ENCODE results near the gene METTL16.
"Not testable (repeated sequence)": the region's sequence is repeated elsewhere in the genome, so short reads cannot be mapped to it uniquely, and the experiment has no call there.

Gene METTL16

DNA sequence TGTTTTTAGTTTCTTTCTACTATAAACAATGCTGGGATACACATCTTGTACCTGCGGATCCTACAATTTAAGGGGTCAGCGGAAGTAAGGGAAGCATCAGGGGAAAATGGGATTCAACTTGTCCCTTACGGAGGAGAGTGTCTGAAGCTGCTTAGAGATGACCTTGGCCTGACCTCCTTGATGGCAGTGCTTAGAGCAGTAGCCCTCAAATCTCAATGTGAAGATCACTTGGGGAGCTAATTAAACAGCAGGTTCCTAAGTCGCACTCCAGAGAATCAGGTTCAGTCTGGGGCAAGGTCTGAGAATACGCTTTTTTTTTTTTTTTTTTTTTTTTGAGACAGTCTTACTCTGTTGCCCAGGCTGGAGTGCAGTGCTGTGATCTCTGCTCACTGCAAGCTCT, 9.6 kb upstream of the METTL16 start:
- TF ChIP-seq POLR2A (IDR thresholded peaks at IDR 0.05; ENCODE audit: low read depth, low read length) = no peak
- no peak for TF ChIP-seq TAF1 (IDR thresholded peaks at IDR 0.05; ENCODE audit: borderline replicate concordance, low read depth, low read length)
- no peak for TF ChIP-seq POLR2AphosphoS5 (IDR thresholded peaks at IDR 0.05; ENCODE audit: low read depth, low read length)
- no peak for FAIRE-seq
- no peak for DNase-seq (ENCODE audit: insufficient read length)

DNA sequence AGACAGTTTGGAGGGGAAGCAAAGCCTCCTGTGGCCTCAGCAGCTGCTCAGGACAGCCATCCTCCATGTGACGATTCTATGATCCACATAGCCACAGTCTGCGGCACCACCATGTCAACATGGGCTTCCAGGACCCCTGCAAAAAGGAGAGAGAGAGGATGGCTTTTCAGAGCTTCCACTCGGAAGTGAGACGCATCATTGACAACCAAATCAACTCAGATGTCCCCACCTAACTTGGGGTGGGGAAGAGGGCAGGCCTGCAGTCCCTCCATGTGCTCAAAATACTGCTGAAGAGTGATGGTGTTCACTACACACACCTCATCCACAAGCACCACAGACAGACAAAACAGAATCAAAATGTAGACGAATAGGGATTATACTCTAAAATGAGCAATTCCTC, 5.9 kb upstream of the METTL16 start:
- TF ChIP-seq POLR2A (IDR thresholded peaks at IDR 0.05; ENCODE audit: low read depth, low read length) = no peak
- TF ChIP-seq POLR2AphosphoS5 (IDR thresholded peaks at IDR 0.05; ENCODE audit: low read depth, low read length) = no peak
- TF ChIP-seq TAF1 (IDR thresholded peaks at IDR 0.05; ENCODE audit: borderline replicate concordance, low read depth, low read length) = no peak
- DNase-seq (ENCODE audit: insufficient read length) (no peak), FAIRE-seq (no peak)

DNA sequence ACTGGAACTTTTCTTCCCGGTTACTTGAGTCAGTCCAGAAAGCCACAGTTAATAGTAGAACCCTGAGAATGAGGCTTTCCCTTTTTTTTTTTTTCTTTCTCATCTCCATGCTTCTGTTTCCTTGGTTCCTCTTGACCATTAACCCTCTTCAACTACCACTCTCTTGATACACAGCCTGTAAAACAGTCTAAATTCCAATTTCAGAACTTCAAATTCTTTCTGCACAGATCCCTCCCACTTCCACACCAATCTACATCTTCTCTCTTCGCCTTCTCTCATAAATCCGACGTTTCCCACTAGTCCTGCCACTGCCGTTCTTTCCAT, 588 bp downstream of the METTL16 start:
- TF ChIP-seq POLR2AphosphoS5 (IDR thresholded peaks at IDR 0.05; ENCODE audit: low read depth, low read length) = no peak
- TF ChIP-seq POLR2A (IDR thresholded peaks at IDR 0.05; ENCODE audit: low read depth, low read length) = no peak
- TF ChIP-seq TAF1 (IDR thresholded peaks at IDR 0.05; ENCODE audit: borderline replicate concordance, low read depth, low read length) = no peak
- no peak for DNase-seq (ENCODE audit: insufficient read length)
- FAIRE-seq = peak; percentile 36

DNA sequence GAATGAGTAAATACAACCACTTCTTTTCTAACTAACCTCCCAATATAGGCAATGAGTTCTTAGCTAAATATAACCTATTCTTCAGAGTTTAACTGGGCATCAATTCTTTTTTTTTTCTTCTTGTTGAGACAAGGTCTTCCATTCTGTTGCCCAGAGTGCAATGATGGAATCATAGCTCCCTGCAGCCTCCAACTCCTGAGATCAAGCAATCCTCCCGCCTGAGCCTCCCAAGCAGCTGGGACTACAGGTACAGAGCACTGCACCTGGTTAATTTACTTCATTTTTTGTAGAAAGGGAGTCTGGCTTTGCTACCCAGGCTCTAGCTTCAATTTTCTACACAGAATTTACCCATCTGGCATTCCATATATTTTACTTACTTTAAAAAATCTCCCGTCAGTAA, 1.1 kb downstream of the METTL16 start:
- DNase-seq (ENCODE audit: insufficient read length) = no peak
- no peak for TF ChIP-seq POLR2AphosphoS5 (IDR thresholded peaks at IDR 0.05; ENCODE audit: low read depth, low read length)
- no peak for TF ChIP-seq TAF1 (IDR thresholded peaks at IDR 0.05; ENCODE audit: borderline replicate concordance, low read depth, low read length)
- no peak for TF ChIP-seq POLR2A (IDR thresholded peaks at IDR 0.05; ENCODE audit: low read depth, low read length)
- FAIRE-seq = no peak

DNA sequence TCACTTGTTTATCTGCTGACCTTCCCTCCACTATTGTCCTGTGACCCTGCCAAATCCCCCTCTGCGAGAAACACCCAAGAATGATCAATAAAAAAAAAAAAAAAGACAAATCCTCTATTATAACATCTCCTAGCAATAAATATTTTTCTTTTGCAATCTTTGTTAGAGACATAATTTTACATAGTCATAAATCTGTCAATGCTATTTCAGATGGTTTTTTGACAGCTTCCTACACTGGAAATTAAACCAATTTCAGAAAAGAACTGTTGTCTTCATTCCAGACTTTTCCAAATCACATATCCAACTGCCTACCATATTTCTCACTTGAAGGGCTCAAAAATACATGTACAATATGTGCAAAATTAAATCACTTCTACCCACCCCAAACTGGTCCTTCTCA, 3.7 kb downstream of the METTL16 start:
- FAIRE-seq = no peak
- TF ChIP-seq TAF1 (IDR thresholded peaks at IDR 0.05; ENCODE audit: borderline replicate concordance, low read depth, low read length) (no peak), POLR2A (IDR thresholded peaks at IDR 0.05; ENCODE audit: low read depth, low read length) (no peak), POLR2AphosphoS5 (IDR thresholded peaks at IDR 0.05; ENCODE audit: low read depth, low read length) (no peak)
- no peak for DNase-seq (ENCODE audit: insufficient read length)

DNA sequence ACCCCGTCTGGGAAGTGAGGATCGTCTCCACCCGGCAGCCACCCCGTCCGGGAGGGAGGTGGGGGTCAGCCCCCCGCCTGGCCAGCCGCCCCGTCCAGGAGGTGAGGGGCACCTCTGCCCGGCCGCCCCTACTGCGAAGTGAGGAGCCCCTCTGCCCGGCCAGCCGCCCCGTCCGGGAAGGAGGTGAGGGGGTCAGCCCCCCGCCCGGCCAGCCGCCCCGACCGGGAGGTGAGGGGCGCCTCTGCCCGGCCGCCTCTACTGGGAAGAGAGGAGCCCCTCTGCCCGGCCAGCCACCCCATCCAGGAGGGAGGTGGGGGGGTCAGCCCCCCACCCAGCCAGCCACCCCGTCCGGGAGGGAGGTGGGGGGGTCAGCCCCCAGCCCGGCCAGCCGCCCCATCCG, 4.7 kb downstream of the METTL16 start:
- not testable (repeated sequence) for DNase-seq (ENCODE audit: insufficient read length); FAIRE-seq

DNA sequence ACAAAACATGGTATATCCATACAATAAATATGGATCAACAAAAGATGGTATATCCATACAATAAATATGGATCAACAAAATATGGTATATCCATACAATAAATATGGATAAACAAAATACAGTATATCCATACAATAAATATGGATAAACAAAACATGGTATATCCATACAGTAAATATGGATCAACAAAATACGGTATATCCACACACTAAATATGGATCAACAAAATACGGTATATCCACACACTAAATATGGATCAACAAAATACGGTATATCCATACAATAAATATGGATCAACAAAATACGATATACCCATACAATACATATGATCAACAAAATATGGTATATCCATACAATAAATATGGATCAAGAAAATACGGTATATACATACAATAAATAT, 8.1 kb downstream of the METTL16 start:
- TF ChIP-seq TAF1 (IDR thresholded peaks at IDR 0.05; ENCODE audit: borderline replicate concordance, low read depth, low read length) = no peak
- no peak for TF ChIP-seq POLR2A (IDR thresholded peaks at IDR 0.05; ENCODE audit: low read depth, low read length)
- no peak for TF ChIP-seq POLR2AphosphoS5 (IDR thresholded peaks at IDR 0.05; ENCODE audit: low read depth, low read length)
- FAIRE-seq (peak; percentile 72), DNase-seq (ENCODE audit: insufficient read length) (no peak)

DNA sequence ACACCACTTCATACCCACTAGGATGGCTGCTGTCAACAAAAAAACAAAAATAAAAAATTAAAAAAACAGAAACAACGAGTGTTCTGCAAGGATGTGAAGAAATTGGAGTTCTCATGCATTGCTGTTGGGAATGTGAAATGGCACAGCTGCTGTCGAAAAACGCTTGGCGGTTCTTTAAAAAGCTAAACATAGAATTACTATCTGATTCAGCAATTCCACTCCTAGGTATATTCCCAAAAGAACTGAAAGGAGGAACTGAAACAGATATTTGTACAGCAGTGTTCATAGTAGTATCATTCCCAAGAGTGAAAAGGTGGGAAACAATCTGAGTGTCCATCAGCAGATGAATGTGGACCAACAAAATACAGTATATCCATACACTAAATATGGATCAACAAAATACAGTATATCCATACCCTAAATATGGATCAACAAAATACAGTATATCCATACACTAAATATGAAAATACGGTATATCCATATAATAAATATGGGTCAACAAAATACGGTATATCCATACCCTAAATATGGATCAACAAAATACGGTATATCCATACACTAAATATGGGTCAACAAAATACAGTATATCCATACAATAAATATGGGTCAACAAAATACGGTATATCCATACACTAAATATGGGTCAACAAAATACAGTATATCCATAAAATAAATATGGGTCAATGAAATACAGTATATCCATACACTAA, 8.7 kb downstream of the METTL16 start:
- FAIRE-seq = no peak
- TF ChIP-seq POLR2A (IDR thresholded peaks at IDR 0.05; ENCODE audit: low read depth, low read length) (no peak), POLR2AphosphoS5 (IDR thresholded peaks at IDR 0.05; ENCODE audit: low read depth, low read length) (no peak), TAF1 (IDR thresholded peaks at IDR 0.05; ENCODE audit: borderline replicate concordance, low read depth, low read length) (no peak)
- no peak for DNase-seq (ENCODE audit: insufficient read length)

DNA sequence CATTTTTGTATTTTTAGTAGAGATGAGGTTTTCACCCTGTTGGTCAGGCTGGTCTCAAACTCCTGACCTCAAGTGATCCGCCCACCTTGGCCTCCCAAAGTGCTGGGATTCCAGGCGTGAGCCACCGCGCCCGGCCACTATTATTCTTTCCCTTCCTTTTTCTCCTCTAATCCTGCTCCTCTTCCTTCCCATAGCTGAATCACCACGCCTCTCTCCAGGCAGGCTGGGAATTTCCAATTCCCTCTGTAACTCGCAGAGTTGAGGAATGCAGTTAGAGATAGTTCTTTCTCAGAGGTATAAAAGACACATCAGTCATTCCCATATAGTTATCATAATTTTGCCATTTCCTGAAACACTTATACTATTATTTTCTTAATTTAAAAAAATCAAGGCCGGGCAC, 11.2 kb downstream of the METTL16 start:
- FAIRE-seq (no peak), DNase-seq (ENCODE audit: insufficient read length) (no peak)
- TF ChIP-seq POLR2AphosphoS5 (IDR thresholded peaks at IDR 0.05; ENCODE audit: low read depth, low read length) (no peak), POLR2A (IDR thresholded peaks at IDR 0.05; ENCODE audit: low read depth, low read length) (no peak), TAF1 (IDR thresholded peaks at IDR 0.05; ENCODE audit: borderline replicate concordance, low read depth, low read length) (no peak)

DNA sequence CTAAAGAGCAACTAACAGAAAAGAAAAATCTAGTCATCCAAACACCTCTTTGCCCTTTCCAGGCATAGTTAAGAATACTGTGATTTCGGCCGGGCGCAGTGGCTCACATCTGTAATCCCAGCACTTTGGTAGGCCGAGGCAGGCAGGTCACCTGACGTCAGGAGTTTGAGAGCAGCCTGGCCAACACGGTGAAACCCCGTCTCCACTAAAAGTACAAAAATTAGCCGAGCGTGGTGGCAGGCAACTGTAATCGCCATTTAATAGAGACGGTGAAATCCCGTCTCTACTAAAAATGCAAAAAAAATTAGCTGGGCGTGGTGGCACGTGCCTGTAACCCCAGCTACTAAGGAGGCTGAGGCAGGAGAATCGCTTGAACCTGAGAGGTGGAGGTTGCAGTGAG, 22.4 kb downstream of the METTL16 start:
- DNase-seq (ENCODE audit: insufficient read length) = not testable (repeated sequence)

DNA sequence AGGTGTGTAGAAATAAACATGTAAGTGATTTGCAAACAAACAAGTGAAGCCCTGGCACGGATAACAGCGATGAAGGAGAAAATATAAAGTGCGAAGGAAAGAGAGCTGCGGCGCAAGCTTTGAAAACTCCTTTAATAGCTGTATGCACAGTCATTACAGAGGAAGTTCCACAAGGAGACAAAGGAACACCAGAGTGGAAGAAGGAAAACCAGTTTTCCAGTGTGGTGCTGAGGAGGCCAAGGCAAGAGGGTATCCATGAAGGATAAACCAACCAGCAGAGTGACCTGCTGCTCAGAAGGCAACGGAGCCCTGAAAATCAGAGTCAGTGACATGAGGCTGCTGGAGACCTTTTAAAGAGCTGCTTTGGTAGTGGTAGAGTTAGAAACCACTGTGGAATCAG, 24.4 kb downstream of the METTL16 start:
- FAIRE-seq = no peak
- no peak for DNase-seq (ENCODE audit: insufficient read length)
- TF ChIP-seq POLR2AphosphoS5 (IDR thresholded peaks at IDR 0.05; ENCODE audit: low read depth, low read length) (no peak), POLR2A (IDR thresholded peaks at IDR 0.05; ENCODE audit: low read depth, low read length) (no peak), TAF1 (IDR thresholded peaks at IDR 0.05; ENCODE audit: borderline replicate concordance, low read depth, low read length) (no peak)

More for the DNA sequence above, 22.4 kb downstream of the METTL16 start:
- FAIRE-seq = not testable (repeated sequence)

DNA sequence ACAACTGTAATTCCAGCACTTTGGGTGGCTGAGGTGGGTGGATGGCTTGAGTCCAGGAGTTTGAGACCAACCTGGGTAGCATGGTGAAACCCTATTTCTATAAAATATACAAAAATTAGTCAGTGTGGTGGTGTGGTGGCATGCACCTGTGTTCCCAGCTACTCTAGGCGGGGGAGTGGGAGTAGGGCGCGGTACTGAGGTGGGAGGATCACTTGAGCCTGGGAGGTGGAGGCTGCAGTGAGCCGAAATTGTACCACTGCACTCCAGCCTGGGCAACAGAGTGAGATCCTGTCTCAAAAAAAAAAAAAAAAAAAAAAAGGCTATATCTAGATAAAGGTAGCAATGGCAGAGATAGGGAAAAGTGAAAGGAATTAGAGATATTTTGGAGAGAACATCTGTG, 25.0 kb downstream of the METTL16 start:
- not testable (repeated sequence) for DNase-seq (ENCODE audit: insufficient read length); FAIRE-seq

DNA sequence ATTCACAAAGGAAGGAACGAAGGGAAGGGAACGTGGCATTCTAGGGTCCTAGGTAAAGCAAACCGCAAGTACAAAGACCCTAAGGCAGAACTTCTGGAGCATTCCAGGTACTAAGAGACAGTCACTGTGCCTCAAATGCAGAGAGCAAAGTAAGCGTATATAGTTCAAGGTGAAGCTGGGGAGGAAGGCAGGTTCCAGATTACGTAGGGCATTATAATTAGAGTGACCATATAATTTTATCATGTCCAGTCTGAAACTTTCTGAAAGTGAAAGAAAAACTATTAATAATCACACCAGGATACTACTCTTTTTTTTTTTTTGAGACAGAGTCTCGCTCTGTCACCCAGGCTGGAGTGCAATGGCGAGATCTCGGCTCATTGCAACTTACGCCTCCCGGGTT, 25.7 kb downstream of the METTL16 start:
- TF ChIP-seq TAF1 (IDR thresholded peaks at IDR 0.05; ENCODE audit: borderline replicate concordance, low read depth, low read length) (no peak), POLR2AphosphoS5 (IDR thresholded peaks at IDR 0.05; ENCODE audit: low read depth, low read length) (no peak), POLR2A (IDR thresholded peaks at IDR 0.05; ENCODE audit: low read depth, low read length) (no peak)
- no peak for DNase-seq (ENCODE audit: insufficient read length)
- no peak for FAIRE-seq

Data from GM12892 (cell line).